NCI-H1417 treated with DMSO at 0.1 percent for 48 hours (cell line): Measurements from ENCODE around the gene MRFAP1.
"Not testable (repeated sequence)": the region's sequence is repeated elsewhere in the genome, so short reads cannot be mapped to it uniquely, and the experiment has no call there.

Source experiments
- DNase-seq: peaks from one replicate; lab custom pipeline; 2025; lab: John Stamatoyannopoulos, UW

Gene MRFAP1

GRCh38 chr4:6634746-6635145, 5.7 kb upstream of the MRFAP1 start:
- DNase-seq, result no peak

DNA sequence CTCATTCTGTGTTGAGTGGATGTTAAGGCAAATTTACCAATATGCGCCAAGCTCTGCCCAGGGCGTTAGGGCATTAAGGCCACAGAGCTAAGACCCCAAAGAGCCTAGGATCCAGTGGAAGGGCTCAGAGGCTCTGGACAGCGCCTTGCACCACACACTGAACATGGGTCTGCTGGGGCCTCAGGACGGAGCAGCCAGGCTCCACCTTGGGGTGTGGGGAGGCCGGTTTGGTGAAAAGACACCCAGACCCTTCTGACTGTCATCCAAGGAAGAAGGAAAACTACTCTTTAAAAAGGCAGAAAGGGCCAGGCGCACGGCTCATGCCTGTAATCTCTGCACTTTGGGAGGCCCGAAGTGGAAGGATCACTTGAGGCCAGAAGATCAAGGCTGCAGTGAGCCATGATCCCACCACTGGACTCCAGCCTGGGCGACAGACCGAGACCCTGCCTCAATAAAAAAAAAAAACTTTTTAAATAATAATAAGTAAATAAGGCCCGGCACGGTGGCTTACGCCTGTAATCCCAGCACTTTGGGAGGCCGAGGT, 1.3 kb upstream of the MRFAP1 start:
- DNase-seq, result no peak

- DNase-seq, result no peak
Observed at GRCh38 chr4:6641164-6641970, 882 bp downstream of the MRFAP1 start.

- no peak for DNase-seq
Observed at GRCh38 chr4:6641971-6642320, 1.5 kb downstream of the MRFAP1 start.

- DNase-seq, result no peak
Observed at GRCh38 chr4:6643141-6643847, 2.8 kb downstream of the MRFAP1 start.

DNA sequence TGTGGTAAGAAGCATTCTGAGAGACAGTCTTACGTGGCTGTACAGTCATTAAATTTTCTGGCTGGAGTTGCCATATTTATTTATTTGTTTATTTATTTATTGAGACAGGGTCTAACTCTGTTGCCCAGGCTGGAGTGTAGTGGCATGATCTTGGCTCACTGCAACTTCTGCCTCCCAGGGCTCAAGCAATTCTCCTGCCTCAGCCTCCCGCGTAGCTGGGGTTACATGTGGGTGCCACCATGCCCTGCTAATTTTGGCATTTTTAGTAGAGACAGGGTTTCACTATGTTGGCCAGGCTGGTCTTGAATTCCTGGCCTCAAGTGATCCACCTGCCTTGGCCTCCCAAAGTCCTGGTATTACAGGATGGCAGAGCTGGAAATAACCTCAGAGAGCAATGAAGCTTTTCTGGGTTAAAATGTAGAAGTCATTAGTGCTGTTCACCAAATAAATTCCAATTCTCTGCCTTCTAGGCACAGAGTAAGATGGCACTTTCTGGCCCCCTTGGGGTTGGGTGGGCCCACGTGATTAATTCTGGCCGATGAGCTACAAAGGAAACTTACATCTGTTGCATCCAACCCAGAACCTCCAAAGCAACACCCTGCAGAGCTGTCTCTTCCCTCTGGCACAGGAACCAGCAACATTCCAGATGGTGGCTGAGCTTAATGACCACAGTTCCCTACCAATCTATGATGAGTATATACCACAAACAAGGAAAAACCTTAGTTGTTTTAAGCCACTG, 4.5 kb downstream of the MRFAP1 start:
- DNase-seq, result no peak

GRCh38 chr4:6647169-6647568, 6.7 kb downstream of the MRFAP1 start:
- DNase-seq, result no peak

GRCh38 chr4:6647582-6648230, 7.2 kb downstream of the MRFAP1 start:
- DNase-seq, result no peak

- no peak for DNase-seq
Observed at GRCh38 chr4:6649216-6649615, 8.7 kb downstream of the MRFAP1 start.

DNA sequence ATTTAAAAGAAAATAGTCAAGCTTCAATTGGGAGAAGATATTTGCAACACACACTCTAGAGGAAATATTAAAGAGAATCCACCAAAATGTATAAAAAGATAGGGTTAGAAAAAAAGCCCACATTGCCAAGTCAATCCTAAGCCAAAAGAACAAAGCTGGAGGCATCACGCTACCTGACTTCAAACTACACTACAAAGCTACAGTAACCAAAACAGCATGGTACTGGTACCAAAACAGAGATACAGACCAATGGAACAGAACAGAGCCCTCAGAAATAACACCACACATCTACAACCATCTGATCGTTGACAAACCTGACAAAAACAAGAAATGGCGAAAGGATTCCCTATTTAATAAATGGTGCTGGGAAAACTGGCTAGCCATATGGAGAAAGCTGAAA, 13.7 kb downstream of the MRFAP1 start:
- DNase-seq, result not testable (repeated sequence)

- not testable (repeated sequence) for DNase-seq
Observed at GRCh38 chr4:6655291-6655690, 14.8 kb downstream of the MRFAP1 start.

DNA sequence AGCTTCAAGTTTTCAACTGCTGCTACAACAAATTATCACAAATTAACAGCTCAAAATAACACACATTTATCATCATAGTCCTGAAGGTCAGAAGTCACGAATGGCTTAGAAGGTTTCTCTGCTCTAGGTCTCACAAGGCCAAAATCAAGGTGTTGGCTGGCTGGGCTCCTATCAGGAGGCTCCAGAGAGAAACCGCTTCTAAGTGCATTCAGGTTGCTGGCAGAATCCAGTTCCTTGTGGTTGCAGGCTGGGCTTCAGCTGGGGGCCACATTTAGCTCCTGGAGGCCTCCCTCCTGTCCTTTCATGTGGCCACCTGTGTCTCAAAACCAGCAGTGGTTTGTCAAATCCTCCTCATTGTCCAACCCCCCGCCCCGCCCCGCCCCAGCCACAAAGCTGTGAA, 15.4 kb downstream of the MRFAP1 start:
- no peak for DNase-seq

DNA sequence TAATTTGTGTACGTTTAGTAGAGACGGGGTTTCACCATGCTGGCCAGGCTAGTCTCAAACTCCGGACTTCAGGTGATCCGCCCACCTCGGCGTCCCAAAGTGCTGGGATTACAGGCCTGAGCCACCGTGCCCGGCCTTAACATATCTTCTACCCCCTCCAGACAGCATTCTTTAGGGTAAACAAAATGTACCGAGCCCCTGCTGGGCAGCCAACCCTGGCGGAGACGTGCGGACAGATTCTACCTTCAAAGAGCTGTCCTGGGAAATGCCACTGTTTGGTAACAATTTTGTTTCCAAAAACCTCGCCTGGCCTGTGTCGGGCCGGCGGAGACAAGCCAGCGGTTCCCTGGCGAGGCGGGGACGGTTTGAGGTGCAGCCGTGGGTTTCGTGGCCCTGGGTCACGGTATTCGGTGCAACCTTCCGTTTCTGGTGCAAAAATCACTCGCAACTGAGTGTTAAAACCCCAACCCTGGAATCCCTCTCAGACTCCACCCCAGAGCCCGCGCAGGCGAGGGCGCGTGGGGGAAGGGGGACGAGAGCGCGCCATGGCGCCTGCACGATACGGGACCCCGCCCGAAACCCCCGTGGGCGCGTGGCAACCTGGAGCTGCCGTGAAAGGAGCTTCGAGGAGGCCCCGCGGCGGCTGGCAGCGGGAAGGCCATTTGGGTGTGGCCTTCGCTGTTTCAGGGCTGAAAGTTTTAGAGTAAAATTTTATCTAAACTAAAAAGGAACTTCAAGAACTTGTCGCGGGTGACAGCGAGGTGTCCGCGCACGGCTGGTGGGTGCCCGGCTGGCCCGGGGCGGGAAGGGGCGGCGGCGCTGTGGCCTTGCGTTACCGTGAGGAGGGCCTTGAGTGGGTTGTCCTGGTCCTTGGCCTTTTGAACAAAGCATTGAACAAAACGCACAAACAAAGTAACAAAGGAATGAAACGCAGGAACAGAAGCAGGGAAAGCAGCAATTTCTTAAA, 17.0 kb downstream of the MRFAP1 start:
- no peak for DNase-seq

DNA sequence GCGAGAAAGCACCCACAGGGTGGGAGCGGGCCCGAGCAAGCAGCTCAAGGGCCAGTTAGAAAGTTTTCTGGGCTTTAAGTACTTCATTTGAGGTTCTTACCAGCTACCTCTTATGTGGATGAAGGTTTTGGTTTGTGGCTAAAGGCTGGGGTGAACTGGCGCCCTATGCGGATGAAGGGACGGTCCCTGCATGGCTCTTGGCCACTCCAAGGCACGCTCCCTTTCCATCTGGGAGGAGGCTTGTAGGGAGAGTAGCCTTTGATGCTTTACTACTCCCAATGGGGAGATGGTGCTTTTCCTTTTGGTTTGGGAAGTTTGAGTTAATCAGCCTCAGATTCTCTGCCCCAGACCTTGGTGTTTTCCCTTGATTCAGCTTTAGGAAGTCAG, 17.7 kb downstream of the MRFAP1 start:
- no peak for DNase-seq

GRCh38 chr4:6658597-6659075, 18.2 kb downstream of the MRFAP1 start:
- no peak for DNase-seq

- DNase-seq, result no peak
Observed at GRCh38 chr4:6659897-6660296, 19.4 kb downstream of the MRFAP1 start.

DNA sequence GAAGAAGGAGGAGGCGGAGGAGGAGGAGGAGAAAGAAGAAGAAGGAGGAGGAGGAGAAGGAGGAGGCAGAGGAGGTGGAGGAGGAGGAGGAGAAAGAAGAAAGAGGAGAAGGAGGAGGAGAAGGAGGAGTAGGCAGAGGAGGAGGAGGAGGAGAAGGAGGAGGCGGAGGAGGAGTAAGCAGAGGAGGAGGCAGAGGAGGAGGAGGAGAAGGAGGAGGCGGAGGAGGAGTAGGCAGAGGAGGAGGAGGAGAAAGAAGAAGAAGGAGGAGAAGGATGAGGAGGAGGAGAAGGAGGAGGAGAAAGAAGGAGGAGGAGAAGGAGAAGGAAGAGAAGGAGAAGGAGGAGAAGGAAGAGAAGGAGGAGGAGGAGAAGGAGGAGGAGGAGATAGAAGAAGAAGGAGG, 19.9 kb downstream of the MRFAP1 start:
- DNase-seq, result no peak

GRCh38 chr4:6662591-6662990, 22.1 kb downstream of the MRFAP1 start:
- no peak for DNase-seq

DNA sequence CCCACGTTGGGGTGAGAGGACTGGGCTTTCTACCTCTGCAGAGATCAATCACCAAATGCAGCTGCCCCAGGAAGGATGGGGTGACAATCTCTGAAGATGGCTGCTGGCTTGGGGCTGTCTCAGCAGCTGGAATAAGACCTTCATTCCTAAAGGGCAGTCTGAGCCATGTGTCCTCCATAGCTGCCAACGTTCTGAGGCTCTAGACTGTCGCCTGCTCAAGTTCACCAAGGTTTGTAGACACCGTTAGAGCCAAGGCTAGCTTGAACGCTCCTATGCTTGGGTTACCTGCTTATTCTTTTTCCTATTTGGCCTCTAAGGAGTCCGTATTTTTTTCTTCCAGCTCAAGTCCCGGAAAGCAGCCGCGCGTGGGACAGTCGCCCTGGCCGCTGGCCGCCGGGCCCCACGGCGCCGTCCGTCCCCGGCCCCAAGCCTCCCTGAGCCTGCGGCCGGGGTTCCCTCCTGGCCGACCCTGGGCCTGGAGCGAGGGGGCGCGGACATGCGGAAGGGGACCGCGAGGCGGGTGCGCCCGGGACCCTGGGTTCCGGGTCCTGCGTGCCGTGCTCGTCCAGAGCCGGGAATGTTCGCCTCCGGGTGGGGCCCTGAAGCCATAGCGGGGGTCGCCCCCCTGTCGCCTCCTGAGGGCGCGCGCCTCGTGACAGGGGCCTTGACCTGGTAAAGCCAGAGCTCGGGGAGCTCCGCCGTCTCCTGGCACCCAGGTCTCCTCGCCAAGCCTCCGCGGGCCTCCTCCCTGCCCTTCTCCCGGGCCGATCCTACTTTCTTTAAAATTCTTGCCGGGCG, 23.3 kb downstream of the MRFAP1 start:
- DNase-seq, result no peak

- DNase-seq, result no peak
Observed at GRCh38 chr4:6665320-6665654, 24.8 kb downstream of the MRFAP1 start.
